ENCODE measurements around the gene ELK3. TPM values are rescaled to one million over a fixed set of nuclear protein-coding genes. Genes with fewer than 3 reads are reported as not detected.

Gene ELK3
- total and polyA plus RNA-seq, 4 experiments from 2014 or later = 20.8 to 56.5 (median 56.4) TPM

DNA sequence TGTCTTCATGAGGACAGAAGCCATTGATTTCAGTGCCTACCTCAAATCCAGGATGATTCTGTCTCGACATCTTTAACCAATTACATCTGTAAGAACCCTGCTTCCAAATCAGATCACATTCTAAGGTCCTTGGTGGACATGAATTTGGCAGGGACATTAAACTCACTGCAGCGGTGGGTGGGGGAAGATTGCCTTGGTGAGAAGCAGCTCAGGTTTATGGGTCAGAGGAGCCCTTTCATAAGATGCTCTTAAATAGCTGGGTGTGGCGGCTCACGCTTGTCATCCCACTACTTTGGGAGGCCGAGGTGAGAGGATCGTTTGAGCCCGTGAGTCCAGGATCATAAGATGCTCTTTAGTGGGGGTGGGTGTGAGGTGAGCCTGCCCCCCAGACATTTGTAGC is 42.9 kb downstream of the ELK3 start:
- POLR2A ChIA-PET (ENCODE audit: partially characterized antibody) = interaction anchor here (1.1 to 3.0 kb wide), 3 partner anchors 41 to 202 kb away, joined by 3 to 16 read pairs (median 6); partner anchors contain the start of genes CDK17 and LTA4H
- intact Hi-C loops (cut with micrococcal nuclease) = loop anchor here (2.0 kb wide), 1 partner anchor 164 kb away; the partner anchor contains the start of gene CDK17
- no peaks in the 10 kb centered on the region for H3K9me3 ChIP-seq (ENCODE audit: control insufficient read depth in 1 of 2, low read length in 2 of 2)
- H3K4me1 Mint-ChIP-seq = peaks cover 57 to 93% (median 77%) of the 10 kb centered on the region in 4 donors
- H3K27me3 ChIP-seq (ENCODE audit: insufficient read depth, low read length) = no peaks in the 10 kb centered on the region
- peaks cover 0 to 3% (median 0%) of the 10 kb centered on the region in 8 donors for H3K9me3 Mint-ChIP-seq
- no peaks in the 10 kb centered on the region for H3K36me3 ChIP-seq (ENCODE audit: insufficient read depth, low read length)
- peak overlapping the region; percentile 2 to 83 (median 76) for H3K4me3 Mint-ChIP-seq
- no peaks in the 10 kb centered on the region for H3K27me3 Mint-ChIP-seq
- no peak overlapping the region for H3K4me3 ChIP-seq (ENCODE audit: low read length in 2 of 2)
- H3K27ac ChIP-seq (ENCODE audit: low read depth, low read length) = peak overlapping the region; percentile 57
- peak overlapping the region; percentile 94 to 100 (median 98) for H3K27ac Mint-ChIP-seq
- CTCF ChIA-PET (ENCODE audit: partially characterized antibody) = interaction anchor here (0.9 to 1.4 kb wide), 7 partner anchors 15 to 179 kb away, joined by 3 to 8 read pairs (median 3); no protein-coding TSS in a partner anchor
- H3K36me3 Mint-ChIP-seq = peaks cover 14 to 41% of the 10 kb centered on the region in 2 donors
- peaks cover 77% of the 10 kb centered on the region for H3K4me1 ChIP-seq (ENCODE audit: insufficient read depth, low read length)
- DNase-seq = no peak

DNA sequence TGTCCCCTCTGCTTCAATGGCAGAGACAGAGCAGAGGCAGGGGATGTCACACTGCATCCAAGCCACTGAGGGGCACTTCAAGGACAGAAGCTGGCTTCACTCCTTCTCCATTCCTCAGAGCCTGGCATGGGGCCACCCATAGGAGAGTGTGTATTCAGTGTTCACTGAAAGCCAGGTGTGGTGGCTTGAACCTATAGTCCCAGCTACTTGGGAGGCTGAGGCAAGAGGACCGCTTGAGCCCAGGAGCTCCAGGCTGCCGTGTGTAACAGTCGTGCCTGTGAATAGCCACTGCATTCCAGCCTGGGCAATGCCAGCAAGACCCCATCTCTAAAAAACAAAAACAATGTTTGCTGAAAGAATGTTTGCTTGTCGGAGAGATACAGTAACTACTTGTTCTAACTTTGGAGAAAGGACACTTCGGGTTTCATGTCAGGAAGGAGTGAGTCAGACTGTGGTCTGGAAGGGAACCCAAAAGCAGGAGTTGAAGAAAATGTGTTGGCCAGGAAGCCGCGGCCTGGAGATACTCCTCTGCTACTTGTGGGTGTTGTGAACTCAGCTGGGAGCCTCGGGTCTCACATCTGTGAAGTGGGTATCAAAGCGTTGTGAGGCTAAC is 43.4 kb downstream of the ELK3 start:
- H3K27ac ChIP-seq (ENCODE audit: low read depth, low read length) = peak overlapping the region; percentile 57
- peak overlapping the region in 7 of 8 donors; percentile 63 to 83 (median 80) for H3K4me3 Mint-ChIP-seq
- no peaks in the 10 kb centered on the region for H3K27me3 Mint-ChIP-seq
- CTCF ChIA-PET (ENCODE audit: partially characterized antibody) = interaction anchor here (0.9 to 1.8 kb wide), 10 partner anchors 14 to 279 kb away, joined by 3 to 8 read pairs (median 4); no protein-coding TSS in a partner anchor
- H3K27ac Mint-ChIP-seq = peak overlapping the region; percentile 94 to 100 (median 98)
- peaks cover 0 to 3% (median 0%) of the 10 kb centered on the region in 8 donors for H3K9me3 Mint-ChIP-seq
- H3K4me3 ChIP-seq (ENCODE audit: low read length in 2 of 2) = peak overlapping the region in 1 of 2 donors; percentile 11
- DNase-seq = peak; percentile 57 to 86 (median 62)
- POLR2A ChIA-PET (ENCODE audit: partially characterized antibody) = interaction anchor here (0.5 to 3.0 kb wide), 6 partner anchors 22 to 248 kb away, joined by 3 to 16 read pairs (median 3); partner anchors contain the start of genes CDK17 and LTA4H
- peaks cover 59 to 97% (median 81%) of the 10 kb centered on the region in 4 donors for H3K4me1 Mint-ChIP-seq
- intact Hi-C loops (cut with micrococcal nuclease) = loop anchor here (2.0 kb wide), 1 partner anchor 163 kb away; the partner anchor contains the start of gene CDK17
- H3K36me3 Mint-ChIP-seq = peaks cover 13 to 44% of the 10 kb centered on the region in 2 donors
- H3K9me3 ChIP-seq (ENCODE audit: control insufficient read depth in 1 of 2, low read length in 2 of 2) = no peaks in the 10 kb centered on the region
- no peaks in the 10 kb centered on the region for H3K27me3 ChIP-seq (ENCODE audit: insufficient read depth, low read length)
- peaks cover 82% of the 10 kb centered on the region for H3K4me1 ChIP-seq (ENCODE audit: insufficient read depth, low read length)
- H3K36me3 ChIP-seq (ENCODE audit: insufficient read depth, low read length) = no peaks in the 10 kb centered on the region

DNA sequence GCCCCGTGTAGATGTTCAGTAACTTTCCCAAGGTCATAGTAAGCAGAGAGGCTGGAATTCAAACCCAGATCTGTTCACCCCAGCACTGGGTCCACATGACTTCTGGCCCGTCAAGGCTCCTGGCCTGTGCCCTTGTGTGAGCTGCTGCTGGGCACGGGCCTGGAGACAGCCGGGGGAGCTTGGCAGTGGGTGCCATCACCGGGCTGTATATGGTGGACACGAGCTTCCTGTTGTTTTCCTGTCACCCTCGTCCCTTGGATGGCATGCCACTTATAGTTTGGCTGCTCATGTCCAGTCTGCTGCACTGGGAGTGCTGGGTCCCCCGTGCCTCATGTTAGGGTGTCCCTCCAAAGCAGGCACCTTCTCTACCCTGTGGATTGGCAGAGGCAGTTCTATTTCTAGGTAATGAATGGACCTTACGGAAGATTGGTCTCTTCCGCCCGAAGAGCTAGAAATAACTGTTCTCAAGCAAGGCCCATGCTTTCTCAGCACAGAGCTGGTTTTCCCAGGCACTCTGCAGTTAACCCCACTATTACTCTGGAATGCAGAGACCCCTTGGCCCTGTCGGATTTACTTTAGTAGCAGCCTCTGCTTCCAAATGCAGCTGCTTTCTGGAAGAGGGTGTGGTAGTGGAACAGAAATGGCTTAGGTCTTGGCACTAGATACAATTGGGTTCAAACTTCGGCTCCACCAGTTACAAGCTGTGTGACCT is 44.3 kb downstream of the ELK3 start:
- no peak for DNase-seq
- POLR2A ChIA-PET (ENCODE audit: partially characterized antibody) = interaction anchor here (0.5 to 3.0 kb wide), 6 partner anchors 10 to 247 kb away, joined by 3 to 16 read pairs (median 3); partner anchors contain the start of gene CDK17
- Histone ChIP-seq H3K36me3 (ENCODE audit: insufficient read depth, low read length) (no peaks in the 10 kb centered on the region), H3K4me1 (ENCODE audit: insufficient read depth, low read length) (peaks cover 90% of the 10 kb centered on the region), H3K4me3 (ENCODE audit: low read length in 2 of 2) (no peak overlapping the region), H3K9me3 (ENCODE audit: control insufficient read depth in 1 of 2, low read length in 2 of 2) (no peaks in the 10 kb centered on the region), H3K27me3 (ENCODE audit: insufficient read depth, low read length) (no peaks in the 10 kb centered on the region), H3K27ac (ENCODE audit: low read depth, low read length) (peak overlapping the region; percentile 57)
- CTCF ChIA-PET (ENCODE audit: partially characterized antibody) = interaction anchor here (0.9 to 2.7 kb wide), 9 partner anchors 11 to 278 kb away, joined by 3 to 9 read pairs (median 4); no protein-coding TSS in a partner anchor
- peaks cover 13 to 40% of the 10 kb centered on the region in 2 donors for H3K36me3 Mint-ChIP-seq
- intact Hi-C loops (cut with micrococcal nuclease) = no loop called here
- no peaks in the 10 kb centered on the region for H3K27me3 Mint-ChIP-seq
- peak overlapping the region; percentile 94 to 100 (median 98) for H3K27ac Mint-ChIP-seq
- peak overlapping the region in 5 of 8 donors; percentile 63 to 83 (median 80) for H3K4me3 Mint-ChIP-seq
- peaks cover 0 to 3% (median 0%) of the 10 kb centered on the region in 8 donors for H3K9me3 Mint-ChIP-seq
- H3K4me1 Mint-ChIP-seq = peaks cover 65 to 99% (median 85%) of the 10 kb centered on the region in 4 donors

DNA sequence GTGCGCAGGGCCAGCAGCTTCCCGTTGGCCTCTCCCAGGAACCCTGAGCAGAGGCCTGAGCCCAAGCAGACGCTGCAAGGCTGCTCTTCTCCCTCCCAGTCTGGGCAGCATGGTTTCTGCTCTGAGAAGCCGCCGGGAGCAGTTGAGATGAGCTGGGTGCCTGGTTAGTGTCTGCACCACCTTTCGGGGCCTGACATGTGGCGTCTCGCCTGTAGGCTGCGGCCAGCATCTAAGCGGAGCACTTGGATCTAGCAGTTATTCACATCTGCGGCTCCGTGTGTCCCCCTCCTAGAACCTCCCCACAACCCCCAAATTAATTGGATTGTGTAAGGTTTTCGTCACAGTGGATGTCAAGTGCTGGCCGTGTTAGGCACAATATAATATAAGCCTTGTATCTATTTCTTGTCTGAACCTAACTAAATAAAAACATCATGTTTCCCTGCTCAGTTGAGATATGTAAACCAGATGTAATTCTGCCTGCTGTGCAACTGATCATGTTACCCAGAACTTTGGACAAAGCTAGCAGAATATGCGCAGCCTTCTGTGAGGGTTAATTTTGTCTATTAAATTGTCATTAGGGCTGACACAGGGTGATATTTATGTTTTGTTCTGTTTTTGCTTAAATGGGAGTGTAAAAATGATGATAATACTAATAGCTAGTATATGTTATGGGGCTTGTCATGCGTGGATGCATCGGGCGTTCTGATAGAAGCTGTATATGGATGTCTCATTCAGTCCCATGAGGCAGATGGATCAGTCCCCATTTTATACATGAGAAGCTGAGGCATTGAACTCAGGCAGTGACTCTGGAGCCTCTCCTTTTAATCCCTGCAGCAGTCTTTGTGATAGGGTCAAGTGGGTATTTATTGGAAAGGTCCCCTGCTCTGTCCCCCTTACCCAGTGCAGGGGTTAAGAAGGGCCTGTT is 45.8 kb downstream of the ELK3 start:
- Histone ChIP-seq H3K4me1 (ENCODE audit: insufficient read depth, low read length) (peaks cover 79% of the 10 kb centered on the region), H3K27ac (ENCODE audit: low read depth, low read length) (peak overlapping the region; percentile 97), H3K9me3 (ENCODE audit: control insufficient read depth in 1 of 2, low read length in 2 of 2) (no peaks in the 10 kb centered on the region), H3K27me3 (ENCODE audit: insufficient read depth, low read length) (no peaks in the 10 kb centered on the region), H3K36me3 (ENCODE audit: insufficient read depth, low read length) (no peaks in the 10 kb centered on the region), H3K4me3 (ENCODE audit: low read length in 2 of 2) (no peak overlapping the region)
- intact Hi-C loops (cut with micrococcal nuclease) = no loop called here
- Mint-ChIP-seq H3K27me3 (no peaks in the 10 kb centered on the region), H3K36me3 (peaks cover 14 to 40% of the 10 kb centered on the region in 2 donors), H3K4me1 (peaks cover 65 to 92% (median 78%) of the 10 kb centered on the region in 4 donors), H3K4me3 (peak overlapping the region in 6 of 8 donors; percentile 9 to 64 (median 44)), H3K9me3 (peaks cover 0 to 3% (median 0%) of the 10 kb centered on the region in 8 donors), H3K27ac (peak overlapping the region; percentile 99 to 100 (median 100))
- ChIA-PET CTCF (ENCODE audit: partially characterized antibody) (interaction anchor here (1.0 to 5.5 kb wide), 8 partner anchors 25 to 277 kb away, joined by 3 to 20 read pairs (median 4); partner anchors contain the start of gene CDK17), POLR2A (ENCODE audit: partially characterized antibody) (interaction anchor here (0.6 to 1.9 kb wide), 2 partner anchors 24 to 164 kb away, joined by 3 to 4 read pairs; no protein-coding TSS in a partner anchor)
- DNase-seq = no peak

DNA sequence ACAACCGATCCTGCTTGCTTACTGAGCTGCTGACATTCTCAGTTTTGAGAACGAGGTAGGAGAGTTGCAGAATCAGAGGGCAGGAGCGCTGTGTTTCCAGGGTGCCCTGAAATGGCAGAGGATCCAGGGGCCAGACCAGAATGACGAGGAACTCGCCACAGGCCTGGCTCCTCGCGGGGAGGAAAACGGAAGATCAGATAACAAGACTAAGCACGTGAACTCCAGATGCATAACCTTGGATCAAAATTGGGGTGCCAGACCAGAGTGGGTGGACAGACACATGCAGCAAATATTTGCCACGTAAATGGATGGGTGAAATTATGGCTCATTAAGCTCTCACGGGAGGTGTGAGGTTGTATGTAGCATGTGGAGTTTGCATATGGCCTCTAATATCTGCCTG is 46.5 kb downstream of the ELK3 start:
- POLR2A ChIA-PET (ENCODE audit: partially characterized antibody) = interaction anchor here (1.9 kb wide), 1 partner anchor 25 kb away, joined by 4 read pairs; no protein-coding TSS in a partner anchor
- no peak for DNase-seq
- Histone ChIP-seq H3K4me1 (ENCODE audit: insufficient read depth, low read length) (peaks cover 73% of the 10 kb centered on the region), H3K27ac (ENCODE audit: low read depth, low read length) (peak overlapping the region; percentile 97), H3K9me3 (ENCODE audit: control insufficient read depth in 1 of 2, low read length in 2 of 2) (no peaks in the 10 kb centered on the region), H3K4me3 (ENCODE audit: low read length in 2 of 2) (no peak overlapping the region), H3K27me3 (ENCODE audit: insufficient read depth, low read length) (no peaks in the 10 kb centered on the region), H3K36me3 (ENCODE audit: insufficient read depth, low read length) (no peaks in the 10 kb centered on the region)
- peaks cover 15 to 44% of the 10 kb centered on the region in 2 donors for H3K36me3 Mint-ChIP-seq
- H3K27me3 Mint-ChIP-seq = no peaks in the 10 kb centered on the region
- CTCF ChIA-PET (ENCODE audit: partially characterized antibody) = interaction anchor here (1.1 to 5.5 kb wide), 5 partner anchors 25 to 206 kb away, joined by 3 to 20 read pairs (median 4); partner anchors contain the start of gene CDK17
- H3K9me3 Mint-ChIP-seq = peaks cover 0 to 3% (median 0%) of the 10 kb centered on the region in 8 donors
- peak overlapping the region; percentile 99 to 100 (median 100) for H3K27ac Mint-ChIP-seq
- intact Hi-C loops (cut with micrococcal nuclease) = no loop called here
- peak overlapping the region in 6 of 8 donors; percentile 9 to 92 (median 72) for H3K4me3 Mint-ChIP-seq
- peaks cover 61 to 92% (median 76%) of the 10 kb centered on the region in 4 donors for H3K4me1 Mint-ChIP-seq

DNA sequence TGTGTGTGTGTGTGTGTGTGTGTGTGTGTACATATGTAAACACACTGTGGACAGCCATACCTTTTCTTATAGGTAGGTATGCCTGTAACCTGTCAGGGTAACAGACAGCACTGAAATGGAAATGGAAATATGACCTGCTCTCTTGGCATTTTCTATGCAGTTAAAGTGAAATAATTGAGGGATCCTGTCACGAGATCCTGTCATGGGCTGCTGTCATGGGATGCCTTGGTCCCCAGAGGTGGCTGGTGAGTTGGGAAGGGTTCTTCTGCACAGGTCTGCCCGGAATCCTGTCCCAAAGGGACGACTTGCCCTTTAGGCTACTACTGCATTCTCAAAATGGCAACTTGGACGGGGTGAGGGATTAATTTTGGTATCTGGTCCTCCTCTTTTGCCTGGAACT is 47.3 kb downstream of the ELK3 start:
- peak overlapping the region in 1 of 2 donors; percentile 15 for H3K4me3 ChIP-seq (ENCODE audit: low read length in 2 of 2)

More for the DNA sequence above, 47.3 kb downstream of the ELK3 start:
- H3K27me3 Mint-ChIP-seq = no peaks in the 10 kb centered on the region
- H3K27ac Mint-ChIP-seq = peak overlapping the region; percentile 99 to 100 (median 100)
- Histone ChIP-seq H3K27me3 (ENCODE audit: insufficient read depth, low read length) (no peaks in the 10 kb centered on the region), H3K36me3 (ENCODE audit: insufficient read depth, low read length) (no peaks in the 10 kb centered on the region), H3K4me1 (ENCODE audit: insufficient read depth, low read length) (peaks cover 66% of the 10 kb centered on the region), H3K9me3 (ENCODE audit: control insufficient read depth in 1 of 2, low read length in 2 of 2) (no peaks in the 10 kb centered on the region), H3K27ac (ENCODE audit: low read depth, low read length) (peak overlapping the region; percentile 97)
- peaks cover 0 to 3% (median 0%) of the 10 kb centered on the region in 8 donors for H3K9me3 Mint-ChIP-seq
- DNase-seq = no peak
- intact Hi-C loops (cut with micrococcal nuclease) = no loop called here
- H3K4me3 Mint-ChIP-seq = peak overlapping the region; percentile 78 to 94 (median 84)
- CTCF ChIA-PET (ENCODE audit: partially characterized antibody) = interaction anchor here (1.3 to 5.5 kb wide), 2 partner anchors 158 to 205 kb away, joined by 3 to 20 read pairs; partner anchors contain the start of gene CDK17
- POLR2A ChIA-PET (ENCODE audit: partially characterized antibody) = interaction anchor here (1.3 to 1.9 kb wide), 4 partner anchors 26 to 275 kb away, joined by 3 to 18 read pairs (median 4); partner anchors contain the start of gene CDK17
- H3K36me3 Mint-ChIP-seq = peaks cover 15 to 43% of the 10 kb centered on the region in 2 donors
- peaks cover 58 to 84% (median 71%) of the 10 kb centered on the region in 4 donors for H3K4me1 Mint-ChIP-seq
